OCI-LY1 (cell line): ENCODE measurements around the gene AP2M1.

Experiments used
- H2AFZ ChIP-seq: fragments of 200-600 bp; sonication (generic), shearing (Covaris generic); 2 replicates; pipeline ENCODE4 v1.6.0; 2014; ENCODE audit warnings: antibody characterized with exemption, mild to moderate bottlenecking, low read length
- H3F3A ChIP-seq: fragments of 200-600 bp; sonication (generic), shearing (Covaris generic); 2 replicates; pipeline ENCODE4 v1.6.0; 2014; ENCODE audit warnings: mild to moderate bottlenecking, antibody characterized with exemption, low read length, moderate library complexity; ENCODE audit not compliant: insufficient read depth
- H3K27ac ChIP-seq: fragments of 200-600 bp; sonication (generic); 2 replicates; pipeline ENCODE4 v1.5.1; 2014; ENCODE audit warnings: low read length, mixed run types, mild to moderate bottlenecking, low read depth; ENCODE audit not compliant: poor library complexity, severe bottlenecking
- H3K27me3 ChIP-seq: fragments of 200-600 bp; sonication (generic); 2 replicates; pipeline ENCODE4 v1.6.0; 2014; ENCODE audit warnings: antibody characterized with exemption, mild to moderate bottlenecking, low read length, moderate library complexity; ENCODE audit not compliant: insufficient read depth
- H3K36me3 ChIP-seq: fragments of 200-600 bp; sonication (generic); 2 replicates; pipeline ENCODE4 v1.6.1; 2014; ENCODE audit warnings: mild to moderate bottlenecking, antibody characterized with exemption, low read length, moderate library complexity, mixed read lengths; ENCODE audit not compliant: insufficient read depth
- H3K4me1 ChIP-seq: fragments of 200-600 bp; sonication (generic); 2 replicates; pipeline ENCODE4 v1.5.1; 2014; ENCODE audit warnings: mild to moderate bottlenecking, low read length, moderate library complexity; ENCODE audit not compliant: insufficient read depth, severe bottlenecking
- H3K4me2 ChIP-seq: fragments of 200-600 bp; sonication (generic), shearing (Covaris generic); 2 replicates; pipeline ENCODE4 v1.6.1; 2014; ENCODE audit warnings: low read length
- H3K4me3 ChIP-seq: fragments of 200-600 bp; sonication (generic); 2 replicates; pipeline ENCODE4 v1.5.1; 2014; ENCODE audit warnings: low read length, low read depth, mild to moderate bottlenecking, mixed read lengths; ENCODE audit not compliant: poor library complexity, severe bottlenecking
- H3K79me2 ChIP-seq: fragments of 200-600 bp; shearing (Covaris generic); 2 replicates; pipeline ENCODE4 v1.6.1; 2016; ENCODE audit warnings: mixed run types, low read length, mixed read lengths; ENCODE audit not compliant: insufficient read depth
- H3K9ac ChIP-seq: fragments of 200-600 bp; sonication (generic), shearing (Covaris generic); 2 replicates; pipeline ENCODE4 v1.6.1; 2014; ENCODE audit warnings: mild to moderate bottlenecking, low read length, mixed read lengths
- H3K9me2 ChIP-seq: fragments of 200-600 bp; sonication (generic), shearing (Covaris generic); 2 replicates; pipeline ENCODE4 v1.6.1; 2014; ENCODE audit warnings: low read depth, mild to moderate bottlenecking, low read length, mixed read lengths
- H3K9me3 ChIP-seq: fragments of 200-600 bp; shearing (Covaris generic); 2 replicates; pipeline ENCODE4 v1.6.1; 2014; ENCODE audit warnings: low read length, mixed read lengths
- H4K20me1 ChIP-seq: fragments of 200-600 bp; sonication (generic), shearing (Covaris generic); 2 replicates; pipeline ENCODE4 v1.6.0; 2016; ENCODE audit warnings: mild to moderate bottlenecking, low read length; ENCODE audit not compliant: insufficient read depth
- CTCF ChIP-seq: fragments of 200-600 bp; sonication (generic), shearing (Covaris generic); IDR thresholded peaks from 2 replicates; pipeline ENCODE4 v1.5.1; 2017; ENCODE audit warnings: mild to moderate bottlenecking, antibody characterized with exemption, low read length, moderate library complexity, mixed read lengths
- EZH2 ChIP-seq: fragments of 200-600 bp; sonication (generic), shearing (Covaris generic); IDR thresholded peaks from 2 replicates; pipeline ENCODE4 v1.8.0; 2017; ENCODE audit warnings: borderline replicate concordance, mixed run types, mild to moderate bottlenecking, antibody characterized with exemption, low read length, moderate library complexity, mixed read lengths

AP2M1 gene

GRCh38 chr3:184155644-184156521 lies 18.8 kb upstream of the AP2M1 start:
- Histone ChIP-seq H3K9me2 (no peaks in the 10 kb centered on the region), H3K79me2 (peaks cover 19% of the 10 kb centered on the region), H3K9me3 (no peaks in the 10 kb centered on the region), H2AFZ (no peak overlapping the region), H4K20me1 (no peaks in the 10 kb centered on the region), H3K9ac (peak overlapping the region; percentile 95), H3K4me2 (peak overlapping the region; percentile 95), H3K4me1 (peaks cover 33% of the 10 kb centered on the region), H3K27me3 (no peaks in the 10 kb centered on the region), H3F3A (peaks cover 3% of the 10 kb centered on the region; the same call in 1 of the 2 replicates), H3K27ac (peak overlapping the region; percentile 48), H3K36me3 (no peaks in the 10 kb centered on the region), H3K4me3 (peak overlapping the region; percentile 98)
- TF ChIP-seq CTCF (no peak), EZH2 (no peak)

GRCh38 chr3:184156522-184156955 lies 18.1 kb upstream of the AP2M1 start:
- Histone ChIP-seq H3K9me2 (no peaks in the 10 kb centered on the region), H3K4me2 (peak overlapping the region; percentile 95), H3K9me3 (no peaks in the 10 kb centered on the region), H4K20me1 (no peaks in the 10 kb centered on the region), H3K27ac (peak overlapping the region; percentile 48), H3K79me2 (peaks cover 19% of the 10 kb centered on the region), H3K36me3 (no peaks in the 10 kb centered on the region), H2AFZ (no peak overlapping the region), H3K4me1 (peaks cover 33% of the 10 kb centered on the region), H3K9ac (peak overlapping the region; percentile 95), H3K4me3 (peak overlapping the region; percentile 98), H3F3A (peaks cover 3% of the 10 kb centered on the region; the same call in 1 of the 2 replicates), H3K27me3 (no peaks in the 10 kb centered on the region)
- TF ChIP-seq CTCF (no peak), EZH2 (no peak)

- TF ChIP-seq CTCF = no peak
- TF ChIP-seq EZH2 = no peak
- Histone ChIP-seq H3K9me3 (no peaks in the 10 kb centered on the region), H3K4me1 (peaks cover 33% of the 10 kb centered on the region), H3K9me2 (no peaks in the 10 kb centered on the region), H3K27ac (peak overlapping the region; percentile 48), H2AFZ (no peak overlapping the region), H3K27me3 (no peaks in the 10 kb centered on the region), H3K4me2 (peak overlapping the region; percentile 95), H3F3A (peaks cover 3% of the 10 kb centered on the region; the same call in 1 of the 2 replicates), H4K20me1 (no peaks in the 10 kb centered on the region), H3K9ac (peak overlapping the region; percentile 95), H3K79me2 (peaks cover 19% of the 10 kb centered on the region), H3K36me3 (no peaks in the 10 kb centered on the region), H3K4me3 (peak overlapping the region; percentile 98)
Observed at GRCh38 chr3:184157206-184157605, 17.4 kb upstream of the AP2M1 start.
